ENCODE measurements around the gene TBL3. TPM values are rescaled to one million over a fixed set of nuclear protein-coding genes. Genes with fewer than 3 reads are reported as not detected.

The TBL3 gene
- total and polyA plus RNA-seq, 3 experiments from 2014 or later: 62.9 to 78.0 (median 74.6) TPM

GRCh38 chr16:2028146-2028545 lies 56.3 kb downstream of the TBL3 start:
- Mint-ChIP-seq H3K27ac (peak overlapping the region in 1 of 8 donors; percentile 47), H3K36me3 (no peaks in the 10 kb centered on the region), H3K9me3 (no peaks in the 10 kb centered on the region), H3K4me3 (peak overlapping the region in 6 of 7 donors; percentile 80 to 89 (median 80)), H3K4me1 (peaks cover 7 to 19% (median 15%) of the 10 kb centered on the region in 3 donors), H3K27me3 (peaks cover 0 to under 1% of the 10 kb centered on the region in 2 donors)
- Histone ChIP-seq H3K27ac (ENCODE audit: low read depth, low read length) (no peak overlapping the region), H3K9me3 (ENCODE audit: low read length) (no peaks in the 10 kb centered on the region), H3K4me3 (ENCODE audit: low read length) (no peak overlapping the region), H3K4me1 (ENCODE audit: insufficient read depth, low read length) (peaks cover 19% of the 10 kb centered on the region), H3K36me3 (ENCODE audit: insufficient read depth, low read length) (no peaks in the 10 kb centered on the region), H3K27me3 (ENCODE audit: insufficient read depth, low read length, poor library complexity, severe bottlenecking) (no peaks in the 10 kb centered on the region)
- no peak for DNase-seq
- ChIA-PET CTCF (interaction anchor here (1.3 to 1.8 kb wide), 2 partner anchors 113 to 125 kb away, joined by 4 to 9 read pairs; no protein-coding TSS in a partner anchor), POLR2A (no interaction called here)

- H3K27ac Mint-ChIP-seq: no peak overlapping the region
- no peaks in the 10 kb centered on the region for H3K36me3 ChIP-seq (ENCODE audit: insufficient read depth, low read length)
- H3K4me3 ChIP-seq (ENCODE audit: low read length): no peak overlapping the region
- H3K4me1 Mint-ChIP-seq: peaks cover 5 to 15% (median 11%) of the 10 kb centered on the region in 3 donors
- H3K27ac ChIP-seq (ENCODE audit: low read depth, low read length): no peak overlapping the region
- no peaks in the 10 kb centered on the region for H3K9me3 ChIP-seq (ENCODE audit: low read length)
- no peak for DNase-seq
- H3K4me1 ChIP-seq (ENCODE audit: insufficient read depth, low read length): peaks cover 13% of the 10 kb centered on the region
- no peaks in the 10 kb centered on the region for H3K27me3 ChIP-seq (ENCODE audit: insufficient read depth, low read length, poor library complexity, severe bottlenecking)
- peak overlapping the region in 1 of 7 donors; percentile 32 for H3K4me3 Mint-ChIP-seq
- H3K9me3 Mint-ChIP-seq: no peaks in the 10 kb centered on the region
- H3K27me3 Mint-ChIP-seq: no peaks in the 10 kb centered on the region
- ChIA-PET CTCF (interaction anchor here (1.3 to 1.8 kb wide), 2 partner anchors 112 to 124 kb away, joined by 4 to 9 read pairs; no protein-coding TSS in a partner anchor), POLR2A (no interaction called here)
- H3K36me3 Mint-ChIP-seq: no peaks in the 10 kb centered on the region
Measured at GRCh38 chr16:2028620-2029220, 56.9 kb downstream of the TBL3 start.

- H3K4me3 Mint-ChIP-seq: no peak overlapping the region
- peaks cover 5 to 12% (median 7%) of the 10 kb centered on the region in 3 donors for H3K4me1 Mint-ChIP-seq
- POLR2A ChIA-PET: no interaction called here
- no peaks in the 10 kb centered on the region for H3K36me3 ChIP-seq (ENCODE audit: insufficient read depth, low read length)
- H3K27ac Mint-ChIP-seq: no peak overlapping the region
- no peak for DNase-seq
- H3K27me3 Mint-ChIP-seq: no peaks in the 10 kb centered on the region
- no peak overlapping the region for H3K4me3 ChIP-seq (ENCODE audit: low read length)
- H3K4me1 ChIP-seq (ENCODE audit: insufficient read depth, low read length): peaks cover 8% of the 10 kb centered on the region
- no peak overlapping the region for H3K27ac ChIP-seq (ENCODE audit: low read depth, low read length)
- no peaks in the 10 kb centered on the region for H3K36me3 Mint-ChIP-seq
- no peaks in the 10 kb centered on the region for H3K9me3 Mint-ChIP-seq
- no peaks in the 10 kb centered on the region for H3K9me3 ChIP-seq (ENCODE audit: low read length)
- no peaks in the 10 kb centered on the region for H3K27me3 ChIP-seq (ENCODE audit: insufficient read depth, low read length, poor library complexity, severe bottlenecking)
- CTCF ChIA-PET: interaction anchor here (1.4 kb wide), 1 partner anchor 13 kb away, joined by 3 read pairs; no protein-coding TSS in a partner anchor
Measured at GRCh38 chr16:2029350-2029749, 57.5 kb downstream of the TBL3 start.

GRCh38 chr16:2030036-2030435 lies 58.2 kb downstream of the TBL3 start:
- POLR2A ChIA-PET: no interaction called here
- peaks cover 8% of the 10 kb centered on the region for H3K4me1 ChIP-seq (ENCODE audit: insufficient read depth, low read length)
- no peaks in the 10 kb centered on the region for H3K36me3 ChIP-seq (ENCODE audit: insufficient read depth, low read length)
- DNase-seq: no peak
- H3K36me3 Mint-ChIP-seq: no peaks in the 10 kb centered on the region
- no peaks in the 10 kb centered on the region for H3K27me3 ChIP-seq (ENCODE audit: insufficient read depth, low read length, poor library complexity, severe bottlenecking)
- H3K27ac ChIP-seq (ENCODE audit: low read depth, low read length): no peak overlapping the region
- CTCF ChIA-PET: interaction anchor here (1.4 kb wide), 1 partner anchor 14 kb away, joined by 3 read pairs; no protein-coding TSS in a partner anchor
- H3K4me1 Mint-ChIP-seq: peaks cover 5 to 12% (median 6%) of the 10 kb centered on the region in 3 donors
- no peaks in the 10 kb centered on the region for H3K9me3 ChIP-seq (ENCODE audit: low read length)
- no peaks in the 10 kb centered on the region for H3K9me3 Mint-ChIP-seq
- no peak overlapping the region for H3K4me3 ChIP-seq (ENCODE audit: low read length)
- no peaks in the 10 kb centered on the region for H3K27me3 Mint-ChIP-seq
- H3K27ac Mint-ChIP-seq: no peak overlapping the region
- H3K4me3 Mint-ChIP-seq: peak overlapping the region in 1 of 7 donors; percentile 58

- no peaks in the 10 kb centered on the region for H3K27me3 Mint-ChIP-seq
- DNase-seq: no peak
- ChIA-PET CTCF (interaction anchor here (1.3 kb wide), 1 partner anchor 109 kb away, joined by 5 read pairs; no protein-coding TSS in a partner anchor), POLR2A (no interaction called here)
- Histone ChIP-seq H3K4me3 (ENCODE audit: low read length) (no peak overlapping the region), H3K27ac (ENCODE audit: low read depth, low read length) (no peak overlapping the region), H3K27me3 (ENCODE audit: insufficient read depth, low read length, poor library complexity, severe bottlenecking) (no peaks in the 10 kb centered on the region), H3K4me1 (ENCODE audit: insufficient read depth, low read length) (peaks cover 4% of the 10 kb centered on the region), H3K36me3 (ENCODE audit: insufficient read depth, low read length) (no peaks in the 10 kb centered on the region), H3K9me3 (ENCODE audit: low read length) (no peaks in the 10 kb centered on the region)
- no peak overlapping the region for H3K27ac Mint-ChIP-seq
- no peaks in the 10 kb centered on the region for H3K36me3 Mint-ChIP-seq
- peaks cover 5 to 6% (median 6%) of the 10 kb centered on the region in 3 donors for H3K4me1 Mint-ChIP-seq
- H3K4me3 Mint-ChIP-seq: no peak overlapping the region
- no peaks in the 10 kb centered on the region for H3K9me3 Mint-ChIP-seq
Measured at GRCh38 chr16:2031081-2031577, 59.3 kb downstream of the TBL3 start.

Other genes starting within 250 kb of the TBL3 start
- gene NME3, start 200.5 kb upstream of the TBL3 start, total RNA-seq: 10 to 100 TPM; 33.5 to 36.5 TPM
- gene NME3, start 200.5 kb upstream of the TBL3 start, polyA plus RNA-seq: 71.4 TPM
- gene EME2, start 199.2 kb upstream of the TBL3 start, total RNA-seq: 10 to 100 TPM; 21.0 to 21.6 TPM
- 1.6 TPM for gene EME2, start 199.2 kb upstream of the TBL3 start, polyA plus RNA-seq
- 100 to 1,000 TPM; 172 to 176 TPM for gene MRPS34, start 198.9 kb upstream of the TBL3 start, total RNA-seq
- 155 TPM for gene MRPS34, start 198.9 kb upstream of the TBL3 start, polyA plus RNA-seq
- 10 to 100 TPM; 30.6 to 31.5 TPM for gene SPSB3, start 189.5 kb upstream of the TBL3 start, total RNA-seq
- gene SPSB3, start 189.5 kb upstream of the TBL3 start, polyA plus RNA-seq: 63.9 TPM
- gene NUBP2, start 189.1 kb upstream of the TBL3 start, total RNA-seq: 10 to 100 TPM; 73.9 to 82.8 TPM
- gene NUBP2, start 189.1 kb upstream of the TBL3 start, polyA plus RNA-seq: 96.6 TPM
- not detected for gene IGFALS, start 178.3 kb upstream of the TBL3 start, total RNA-seq
- not detected for gene IGFALS, start 178.3 kb upstream of the TBL3 start, polyA plus RNA-seq
- 10 to 100 TPM; 41.2 to 44.5 TPM for gene HAGH, start 145.2 kb upstream of the TBL3 start, total RNA-seq
- 54.3 TPM for gene HAGH, start 145.2 kb upstream of the TBL3 start, polyA plus RNA-seq
- 10 to 100 TPM; 19.3 to 20.9 TPM for gene FAHD1, start 144.8 kb upstream of the TBL3 start, total RNA-seq
- 26.7 TPM for gene FAHD1, start 144.8 kb upstream of the TBL3 start, polyA plus RNA-seq
- gene MEIOB, start 99.9 kb upstream of the TBL3 start, total RNA-seq: not detected
- not detected for gene MEIOB, start 99.9 kb upstream of the TBL3 start, polyA plus RNA-seq
- gene HS3ST6, start 53.6 kb upstream of the TBL3 start, total RNA-seq: not detected
- not detected for gene HS3ST6, start 53.6 kb upstream of the TBL3 start, polyA plus RNA-seq
- 10 to 100 TPM; 20.4 TPM for gene MSRB1, start 28.9 kb upstream of the TBL3 start, total RNA-seq
- gene MSRB1, start 28.9 kb upstream of the TBL3 start, polyA plus RNA-seq: 20.2 TPM
- under 1 TPM; 0.37 to 0.62 TPM for gene RPL3L, start 17.4 kb upstream of the TBL3 start, total RNA-seq
- gene RPL3L, start 17.4 kb upstream of the TBL3 start, polyA plus RNA-seq: not detected
- 100 to 1,000 TPM; 150 to 152 TPM for gene NDUFB10, start 12.5 kb upstream of the TBL3 start, total RNA-seq
- gene NDUFB10, start 12.5 kb upstream of the TBL3 start, polyA plus RNA-seq: 236 TPM
- gene RPS2, start 7.2 kb upstream of the TBL3 start, total RNA-seq: 1,000 to 10,000 TPM; 5,023 to 5,213 TPM
- 5,049 TPM for gene RPS2, start 7.2 kb upstream of the TBL3 start, polyA plus RNA-seq
- not detected for gene RNF151, start 5.2 kb upstream of the TBL3 start, total RNA-seq
- gene RNF151, start 5.2 kb upstream of the TBL3 start, polyA plus RNA-seq: not detected
- gene NOXO1, start 9.4 kb downstream of the TBL3 start, total RNA-seq: under 1 TPM; 0.47 to 0.48 TPM
- gene NOXO1, start 9.4 kb downstream of the TBL3 start, polyA plus RNA-seq: not detected
- gene GFER, start 12.1 kb downstream of the TBL3 start, total RNA-seq: 10 to 100 TPM; 41.7 to 50.1 TPM
- 38.4 TPM for gene GFER, start 12.1 kb downstream of the TBL3 start, polyA plus RNA-seq
- 1 to 10 TPM; 3.4 to 3.6 TPM for gene SYNGR3, start 17.9 kb downstream of the TBL3 start, total RNA-seq
- 2.1 TPM for gene SYNGR3, start 17.9 kb downstream of the TBL3 start, polyA plus RNA-seq
- 10 to 100 TPM; 91.8 to 96.6 TPM for gene ZNF598, start 37.8 kb downstream of the TBL3 start, total RNA-seq
- gene ZNF598, start 37.8 kb downstream of the TBL3 start, polyA plus RNA-seq: 11.3 TPM
- 10 to 100 TPM in 1 of 2 experiments, 1 to 10 TPM in 1; 9.4 to 12.5 TPM for gene NPW, start 47.7 kb downstream of the TBL3 start, total RNA-seq
- not detected for gene NPW, start 47.7 kb downstream of the TBL3 start, polyA plus RNA-seq
- 1 to 10 TPM; 3.0 to 4.1 TPM for gene NHERF2, start 54.8 kb downstream of the TBL3 start, total RNA-seq
- 0.51 TPM for gene NHERF2, start 54.8 kb downstream of the TBL3 start, polyA plus RNA-seq
- gene NTHL1, start 75.8 kb downstream of the TBL3 start, total RNA-seq: 10 to 100 TPM; 28.7 to 29.5 TPM
- 16.3 TPM for gene NTHL1, start 75.8 kb downstream of the TBL3 start, polyA plus RNA-seq
- 10 to 100 TPM; 79.3 to 86.3 TPM for gene TSC2, start 75.9 kb downstream of the TBL3 start, total RNA-seq
- gene TSC2, start 75.9 kb downstream of the TBL3 start, polyA plus RNA-seq: 46.4 TPM
- gene PKD1, start 163.8 kb downstream of the TBL3 start, total RNA-seq: 10 to 100 TPM; 58.9 to 66.2 TPM
- gene PKD1, start 163.8 kb downstream of the TBL3 start, polyA plus RNA-seq: 9.9 TPM
- gene RAB26, start 176.6 kb downstream of the TBL3 start, total RNA-seq: under 1 TPM; 0.20 to 0.55 TPM
- gene RAB26, start 176.6 kb downstream of the TBL3 start, polyA plus RNA-seq: 0.75 TPM
- gene TRAF7, start 183.7 kb downstream of the TBL3 start, total RNA-seq: 100 to 1,000 TPM; 102 to 106 TPM
- gene TRAF7, start 183.7 kb downstream of the TBL3 start, polyA plus RNA-seq: 7.3 TPM
- gene CASKIN1, start 224.6 kb downstream of the TBL3 start, total RNA-seq: under 1 TPM; 0.13 to 0.24 TPM
- gene CASKIN1, start 224.6 kb downstream of the TBL3 start, polyA plus RNA-seq: not detected
- 10 to 100 TPM; 75.4 to 76.8 TPM for gene MLST8, start 233.4 kb downstream of the TBL3 start, total RNA-seq
- 30.8 TPM for gene MLST8, start 233.4 kb downstream of the TBL3 start, polyA plus RNA-seq
- 10 to 100 TPM in 1 of 2 experiments, 1 to 10 TPM in 1; 8.4 to 10.9 TPM for gene BRICD5, start 238.8 kb downstream of the TBL3 start, total RNA-seq
- gene BRICD5, start 238.8 kb downstream of the TBL3 start, polyA plus RNA-seq: 0.14 TPM
- gene PGP, start 242.8 kb downstream of the TBL3 start, total RNA-seq: 10 to 100 TPM; 27.3 to 30.9 TPM
- gene PGP, start 242.8 kb downstream of the TBL3 start, polyA plus RNA-seq: 14.7 TPM

Data from CD8-positive, alpha-beta memory T cell (primary cell).